HG03159 (cell line): ENCODE measurements around the gene TRPM3.

Experiments used
- ATAC-seq: cut with Tn5 transposase; IDR thresholded peaks from one replicate; pipeline ENCODE4 v1.9.1; 2021; ENCODE audit warnings: mild to moderate bottlenecking, moderate library complexity; ENCODE audit not compliant: unreplicated experiment

The TRPM3 gene

GRCh38 chr9:71098801-71099200, 22.6 kb downstream of the TRPM3 start:
- no peak for ATAC-seq

DNA sequence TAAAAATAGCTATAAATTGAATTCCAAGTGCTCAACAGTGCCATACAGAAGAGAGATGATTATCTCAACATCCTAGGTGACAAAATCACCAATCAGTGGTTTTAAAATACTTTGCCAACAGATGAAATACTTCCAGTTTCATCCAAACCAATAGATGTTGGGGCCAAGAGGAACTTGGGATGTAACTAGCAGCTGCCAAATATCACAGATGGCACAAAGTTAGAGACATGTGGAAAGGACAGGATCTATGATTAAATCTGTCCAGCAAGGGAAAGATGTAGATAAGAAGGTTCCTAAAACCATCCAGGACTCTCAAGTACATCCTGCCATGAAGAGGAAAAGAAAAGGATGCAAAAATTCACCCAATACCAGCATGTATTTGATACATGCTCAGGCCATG, 23.8 kb downstream of the TRPM3 start:
- no peak for ATAC-seq

- ATAC-seq: no peak
Observed at GRCh38 chr9:71096421-71097108, 24.9 kb downstream of the TRPM3 start.

DNA sequence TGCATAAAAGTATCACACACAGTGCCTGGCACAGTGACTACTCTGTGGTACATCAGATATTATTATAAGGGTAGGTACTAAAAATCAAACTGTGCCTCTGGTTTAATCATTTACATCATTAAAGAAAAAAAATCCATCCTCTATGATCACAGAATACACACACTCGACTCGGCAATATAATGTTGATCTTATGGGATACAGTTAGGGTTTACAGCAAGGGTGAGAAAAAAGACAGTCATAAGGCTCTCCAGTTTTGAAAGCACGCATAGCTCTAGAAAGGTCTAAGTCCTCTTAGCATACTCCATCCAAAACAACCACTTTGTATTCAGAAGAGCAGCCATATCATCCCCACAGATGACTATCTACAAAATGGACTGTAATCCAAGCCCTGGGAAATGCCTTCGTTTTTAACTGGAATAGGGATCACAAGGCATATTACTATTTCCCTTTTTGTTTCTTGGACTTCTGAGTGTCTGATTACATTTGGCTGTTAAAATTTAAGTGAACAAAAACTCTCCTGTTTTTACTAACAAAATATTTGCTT, 26.6 kb downstream of the TRPM3 start:
- no peak for ATAC-seq

- ATAC-seq: no peak
Observed at GRCh38 chr9:71090896-71091295, 30.5 kb downstream of the TRPM3 start.

DNA sequence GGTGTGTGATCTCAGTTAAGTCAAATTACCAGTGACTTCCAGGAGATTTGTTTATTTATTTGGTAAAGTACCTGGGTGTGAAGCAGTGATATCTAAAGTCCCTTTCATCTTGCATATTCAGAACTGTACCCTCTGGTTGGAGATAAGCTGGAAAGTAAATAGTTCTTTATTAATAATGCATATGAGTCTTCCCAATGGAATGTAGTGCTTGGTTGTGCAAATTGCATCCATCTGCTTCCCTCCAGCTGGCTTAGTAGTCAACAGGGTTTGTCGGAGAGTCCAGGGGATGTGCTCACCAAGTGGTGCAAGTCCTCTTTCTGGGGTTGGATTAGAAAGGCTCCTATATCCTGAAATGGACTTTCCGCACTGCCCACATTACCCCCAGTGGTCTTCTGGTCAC, 42.0 kb downstream of the TRPM3 start:
- ATAC-seq: no peak

GRCh38 chr9:71076096-71076495, 45.3 kb downstream of the TRPM3 start:
- ATAC-seq: no peak

- ATAC-seq: no peak
Observed at GRCh38 chr9:71073494-71073893, 47.9 kb downstream of the TRPM3 start.

GRCh38 chr9:71072587-71072986, 48.8 kb downstream of the TRPM3 start:
- ATAC-seq: no peak

GRCh38 chr9:71071633-71072032, 49.8 kb downstream of the TRPM3 start:
- no peak for ATAC-seq

DNA sequence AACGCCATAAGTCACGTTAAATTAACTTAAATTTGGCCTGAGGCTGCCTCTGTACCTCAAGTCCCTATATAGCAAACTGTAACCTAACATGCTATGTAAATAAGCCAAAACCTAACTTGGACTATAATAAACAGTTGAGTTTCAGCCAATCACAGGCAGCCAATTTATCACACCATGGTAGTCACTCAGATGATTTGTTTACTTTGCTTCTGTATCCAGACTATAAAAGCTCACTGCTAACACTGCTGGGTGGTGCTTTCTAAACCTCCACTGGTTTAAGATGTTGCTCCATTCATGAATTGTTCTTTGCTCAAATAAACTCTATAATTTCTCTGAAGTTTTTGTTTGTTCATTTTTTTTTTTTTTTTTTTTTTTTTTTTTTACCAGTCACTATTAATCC, 62.8 kb downstream of the TRPM3 start:
- no peak for ATAC-seq

DNA sequence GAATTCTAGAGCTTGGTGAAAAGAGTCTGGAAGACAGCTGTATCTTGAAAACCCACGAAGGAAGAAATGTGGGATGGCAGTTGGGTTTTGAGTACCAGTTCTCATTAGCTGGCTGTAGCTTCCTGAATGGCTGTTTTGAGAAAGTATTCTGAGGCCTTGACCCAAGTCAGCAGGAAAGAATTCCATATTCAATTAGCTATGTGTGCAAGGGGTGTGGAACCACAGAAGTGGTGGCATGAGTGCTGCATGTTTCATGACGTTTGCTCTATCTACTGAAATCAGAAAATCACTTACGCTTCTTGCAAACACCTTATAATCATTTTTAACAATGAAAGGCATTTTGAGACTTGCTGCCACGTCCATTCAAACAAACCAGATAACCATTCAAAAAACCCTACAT, 69.1 kb downstream of the TRPM3 start:
- no peak for ATAC-seq

DNA sequence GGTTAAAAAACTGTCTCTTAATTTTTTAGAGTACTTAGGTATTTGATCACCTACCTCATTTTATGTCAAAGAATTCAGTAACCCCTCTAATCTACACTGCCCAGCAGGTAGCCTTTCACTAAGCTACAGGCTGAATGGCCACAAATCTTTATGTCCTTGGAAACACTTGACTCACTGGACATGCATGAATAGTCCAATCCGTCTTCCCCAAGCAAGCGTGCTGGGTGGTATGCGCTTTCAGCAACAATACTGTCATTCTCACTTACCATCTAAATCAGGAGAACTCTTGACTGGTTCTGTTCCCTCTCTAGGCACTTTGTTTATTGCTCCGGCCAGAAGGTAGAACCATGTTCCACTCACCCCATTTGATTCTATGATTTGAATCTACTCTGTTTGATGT, 73.1 kb downstream of the TRPM3 start:
- ATAC-seq: no peak

- no peak for ATAC-seq
Observed at GRCh38 chr9:71042448-71042990, 78.9 kb downstream of the TRPM3 start.

DNA sequence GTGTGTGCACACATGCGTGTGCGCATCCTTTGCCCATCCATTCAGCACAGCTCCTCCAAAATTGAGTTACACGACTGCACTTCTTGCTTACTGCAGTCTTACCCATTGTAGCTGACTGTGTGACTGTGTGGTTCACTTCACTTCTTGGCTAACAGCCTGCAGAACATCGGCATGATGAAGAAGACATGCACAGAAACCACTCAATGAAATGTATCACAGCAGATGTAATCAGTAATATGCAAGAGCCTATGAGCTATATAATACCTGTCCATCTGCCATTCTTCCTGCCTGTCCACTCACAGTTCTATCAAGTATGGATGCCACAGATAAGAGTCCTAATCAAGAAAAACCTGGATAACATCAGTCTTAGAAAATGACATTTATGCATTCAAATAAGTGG, 83.9 kb downstream of the TRPM3 start:
- no peak for ATAC-seq

- no peak for ATAC-seq
Observed at GRCh38 chr9:71036501-71036900, 84.9 kb downstream of the TRPM3 start.

GRCh38 chr9:71032779-71033178, 88.6 kb downstream of the TRPM3 start:
- ATAC-seq: no peak

DNA sequence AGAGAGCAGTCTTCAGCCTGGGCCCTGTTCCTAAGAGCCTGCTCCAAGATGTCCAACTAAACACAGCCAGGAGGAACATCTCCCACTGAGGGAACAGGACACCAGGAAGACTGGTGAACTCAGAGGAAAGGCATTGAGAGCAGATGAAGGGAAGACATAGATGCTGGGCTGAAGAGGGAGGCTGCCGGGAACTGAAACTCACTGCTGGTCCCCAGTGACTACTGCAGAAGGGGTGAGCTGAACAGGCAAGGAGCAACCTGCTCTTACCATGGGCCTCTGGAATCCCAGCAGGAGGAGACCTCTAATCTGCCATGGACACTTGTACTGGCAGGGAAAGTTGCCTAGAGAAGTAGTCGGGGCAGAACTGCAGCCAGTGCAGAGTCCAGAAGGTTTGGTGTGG, 95.7 kb downstream of the TRPM3 start:
- ATAC-seq: no peak

- ATAC-seq: no peak
Observed at GRCh38 chr9:71025201-71025600, 96.2 kb downstream of the TRPM3 start.

DNA sequence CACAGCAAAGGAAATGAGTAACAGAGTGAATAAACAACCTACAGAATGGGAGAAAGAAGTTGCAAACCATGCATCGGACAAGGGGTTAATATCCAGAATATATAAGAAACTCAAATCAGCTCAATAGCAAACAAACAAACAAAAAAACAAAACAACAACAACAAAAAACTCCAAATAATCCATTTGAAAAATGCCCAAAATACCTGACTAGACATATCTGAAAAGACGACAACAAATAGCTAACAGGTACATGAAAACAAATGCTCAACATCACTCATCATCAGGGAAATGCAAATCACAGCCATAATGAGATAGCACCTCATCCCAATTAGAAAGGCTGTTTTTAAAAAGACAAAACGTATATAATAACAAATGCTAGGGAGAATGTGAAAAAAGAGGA, 111.2 kb downstream of the TRPM3 start:
- ATAC-seq: no peak

DNA sequence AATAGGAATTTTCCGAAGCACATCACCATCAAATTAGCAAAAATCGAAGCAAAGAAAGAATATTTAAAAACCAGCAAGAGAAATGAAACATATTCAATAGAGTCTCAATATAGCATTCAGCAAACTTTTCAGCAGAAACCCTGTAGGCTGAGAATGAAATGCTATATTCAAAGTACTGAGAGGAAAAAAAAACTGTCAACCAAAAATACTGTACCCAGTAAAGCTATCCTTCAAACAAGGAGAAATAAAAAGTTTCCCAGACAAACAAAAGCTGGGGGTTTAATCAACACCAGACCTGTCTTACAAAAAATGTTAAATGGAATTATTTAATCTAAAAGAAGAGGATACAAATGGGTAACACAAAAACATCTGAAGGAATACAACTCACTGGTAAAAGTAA, 116.0 kb downstream of the TRPM3 start:
- ATAC-seq: no peak

- no peak for ATAC-seq
Observed at GRCh38 chr9:71004196-71004595, 117.2 kb downstream of the TRPM3 start.

DNA sequence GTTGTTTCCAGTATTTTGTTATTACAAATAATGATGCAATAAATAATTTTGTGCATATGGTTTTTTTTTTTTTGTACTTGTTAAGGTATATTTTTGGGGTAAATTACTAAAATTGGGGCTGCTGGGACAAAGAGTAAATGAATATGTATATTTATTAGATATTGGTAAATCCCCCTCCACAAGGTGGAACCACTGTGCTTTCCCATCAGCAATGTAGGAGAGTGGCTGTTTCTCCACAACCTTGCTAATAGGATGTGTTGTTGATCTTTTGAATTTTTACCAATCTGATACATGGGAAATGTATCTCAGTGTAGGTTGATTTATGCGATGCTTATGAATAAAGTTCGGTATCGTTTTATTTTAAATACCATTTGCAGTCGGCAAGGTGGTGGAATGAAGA, 118.1 kb downstream of the TRPM3 start:
- no peak for ATAC-seq
